HepG2 (cell line): Measurements from ENCODE around the gene SSC5D. TPM values are rescaled to one million over a fixed set of nuclear protein-coding genes. Genes with fewer than 3 reads are reported as not detected.

ENCODE experiments used
- ATAC-seq: fragments of 200-7000 bp; cut with Tn5 transposase; 3 replicates; pipeline ENCODE4 v1.9.1; 2020; ENCODE audit warnings: mild to moderate bottlenecking, moderate library complexity
- BruUV-seq: library from RNA; stranded (reverse); fragments of 400-500 nt; replicated peaks from 2 replicates; lab custom pipeline; 2021; lab: Mats Ljungman, UMichigan
- CTCF ChIA-PET: fragments of 300-600 bp; formaldehyde crosslinking; extraction: SDS; loops from one replicate; lab custom pipeline; 2021; ENCODE audit warnings: low total read pairs, inconsistent platforms, low intra/inter-chr PET ratio; lab: Yijun Ruan, JAX
- POLR2A ChIA-PET: fragments of 350-600 bp; sonication (Branson Sonifier 250); formaldehyde crosslinking; loops from one replicate; lab custom pipeline; 2020; ENCODE audit warnings: antibody characterized with exemption, inconsistent platforms; lab: Yijun Ruan, JAX
- DNase-seq: peaks from one replicate; pipeline ENCODE4 v3.0.0-alpha.2; 2015; ENCODE audit warnings: low spot score
- FAIRE-seq: peaks from 3 replicates; lab custom pipeline; 2011; peaks lifted over from hg19 to GRCh38; lab: Jason Lieb, UNC
- H2AFZ ChIP-seq: one replicate; pipeline ENCODE4 v1.6.1; 2011; ENCODE audit warnings: low read length, inconsistent platforms
- H3K27ac ChIP-seq: fragments of 300-600 bp; 3 replicates; pipeline ENCODE4 v1.8.0; 2011; ENCODE audit warnings: mixed run types, mild to moderate bottlenecking, mixed read lengths, low read length, inconsistent platforms; ENCODE audit not compliant: insufficient read depth; ENCODE audit errors: extremely low read length
- H3K27me3 ChIP-seq, 2 experiments: fragments of 200-600 bp in 1 of 2; 2 replicates in 1 of 2; 3 replicates in 1 of 2; pipeline versions ENCODE4 v1.6.0 to v1.8.0; 2011; ENCODE audit warnings: low read length in 2 of 2, mild to moderate bottlenecking in 2 of 2, moderate library complexity in 2 of 2, inconsistent platforms in 1 of 2; ENCODE audit not compliant: insufficient read depth in 2 of 2, control insufficient read depth in 1 of 2
- H3K36me3 ChIP-seq, 2 experiments: fragments of 200-600 bp in 1 of 2; replicated peaks in 1 of 2; 2 replicates in 1 of 2; 3 replicates in 1 of 2; pipeline versions ENCODE4 v1.5.1 to v1.8.0; 2011; ENCODE audit warnings: low read length in 2 of 2, inconsistent platforms in 1 of 2; ENCODE audit not compliant: insufficient read depth in 2 of 2, control insufficient read depth in 1 of 2
- H3K4me1 ChIP-seq: 2 replicates; pipeline ENCODE4 v1.5.1; 2012; ENCODE audit warnings: low read length, inconsistent platforms; ENCODE audit not compliant: insufficient read depth
- H3K4me2 ChIP-seq: 2 replicates; pipeline ENCODE4 v1.6.0; 2011; ENCODE audit warnings: low read depth, low read length, inconsistent platforms
- H3K4me3 ChIP-seq, 3 experiments: fragments of 200-600 bp in 1 of 3; sonication (generic), shearing (Covaris generic) in 1 of 3; replicated peaks in 1 of 3; 2 replicates each; pipeline ENCODE4 v1.5.1; 2011 to 2016; ENCODE audit warnings: low read length in 3 of 3, inconsistent platforms in 2 of 3, low read depth in 2 of 3, mild to moderate bottlenecking in 2 of 3, control low read depth in 1 of 3, mixed read lengths in 1 of 3; ENCODE audit not compliant: insufficient read depth in 1 of 3
- H3K79me2 ChIP-seq: one replicate; pipeline ENCODE4 v1.6.1; 2011; ENCODE audit warnings: low read length, inconsistent platforms; ENCODE audit not compliant: insufficient read depth
- H3K9ac ChIP-seq: 2 replicates; pipeline ENCODE4 v1.6.0; 2011; ENCODE audit warnings: mild to moderate bottlenecking, low read depth, low read length, inconsistent platforms; ENCODE audit not compliant: insufficient read depth
- H3K9me3 ChIP-seq: 2 replicates; pipeline ENCODE4 v1.5.1; 2012; ENCODE audit warnings: mild to moderate bottlenecking, low read length
- H4K20me1 ChIP-seq: 2 replicates; pipeline ENCODE4 v1.6.0; 2011; ENCODE audit warnings: inconsistent platforms, mild to moderate bottlenecking, low read length, moderate library complexity; ENCODE audit not compliant: insufficient read depth
- AGO2 ChIP-seq: fragments of 200-400 bp; formaldehyde crosslinking; optimal IDR thresholded peaks from 2 replicates; pipeline ENCODE3; 2017; ENCODE audit warnings: mild to moderate bottlenecking, low read depth, low read length, moderate library complexity
- GABPB1 ChIP-seq: IDR thresholded peaks from 2 replicates; pipeline ENCODE4 v1.6.1; 2016; ENCODE audit warnings: mild to moderate bottlenecking, missing genetic modification reagents, moderate library complexity, missing compliant biosample characterization
- PATZ1 ChIP-seq: sonication (generic); formaldehyde crosslinking; IDR thresholded peaks from 2 replicates; pipeline ENCODE4 v1.4.0; 2020; ENCODE audit warnings: missing genetic modification reagents
- RBFOX2 ChIP-seq: fragments of 200-400 bp; formaldehyde crosslinking; IDR thresholded peaks from 2 replicates; pipeline ENCODE4 v1.6.1; 2017; ENCODE audit warnings: low read depth, mild to moderate bottlenecking, low read length
- RNF2 ChIP-seq: fragments of 450-650 bp; conservative IDR thresholded peaks from 2 replicates; pipeline ENCODE4 v1.6.1; 2016; ENCODE audit warnings: low read depth
- TBL1XR1 ChIP-seq: fragments of 150-350 bp; IDR thresholded peaks from 2 replicates; pipeline ENCODE4 v1.6.1; 2014; ENCODE audit warnings: borderline replicate concordance, low read length; ENCODE audit not compliant: partially characterized antibody
- ZNF687 ChIP-seq: sonication (generic); formaldehyde crosslinking; IDR thresholded peaks from 2 replicates; pipeline ENCODE4 v1.5.1; 2020; ENCODE audit warnings: mild to moderate bottlenecking, missing genetic modification reagents, moderate library complexity
- WGBS: methylation state at CpG from one replicate; pipeline ENCODE4 v1.1.6; 2017; ENCODE audit warnings: low lambda C conversion rate; 5-methylcytosine and 5-hydroxymethylcytosine counted together
- in situ Hi-C: cut with HindIII; loops from 2 replicates; pipeline ENCODE4 v1.10.0; 2017; ENCODE audit warnings: low pct_unique_long_range_greater_than_20kb; ENCODE audit not compliant: extremely low pct_ligation_motif_present
- intact Hi-C: fragments of 100-400 bp; cut with micrococcal nuclease; formaldehyde crosslinking; loops from one replicate; pipeline ENCODE4 v1.10.0; 2022; ENCODE audit not compliant: unreplicated experiment
- polyA plus RNA-seq, 8 experiments: library from polyadenylated mRNA; depleted of rRNA in 3 of 8; stranded (reverse) in 7 of 8; unstranded in 1 of 8; fragments of >200 nt; fragmentation: Illumina TruSeq in 4 of 8; extraction: Trizol in 4 of 8; gene quantifications; 2 replicates each; pipeline versions ENCODE4 v1.2.1 to v1.2.3, GENCODE V29; 2011 to 2016; ENCODE audit warnings: low read depth in 4 of 8, missing spikeins in 1 of 8, mixed read lengths in 1 of 8; ENCODE audit not compliant: insufficient read depth in 1 of 8
- total RNA-seq, 5 experiments: library from RNA; depleted of rRNA; stranded (reverse); fragments of >200 nt; fragmentation: Illumina TruSeq; extraction: Trizol; gene quantifications; 2 replicates each; pipeline ENCODE4 v1.2.3, GENCODE V29; 2016; ENCODE audit warnings: low read depth in 1 of 5

Gene SSC5D
- total and polyA plus RNA-seq, 2 of the 13 experiments (the other 11 are each of a cell fraction or from before 2014, with no cell fraction given), result not detected

GRCh38 chr19:55541091-55541490 lies 52.9 kb downstream of the SSC5D start:
- Histone ChIP-seq H3K79me2 (no peaks in the 10 kb centered on the region), H3K27me3 (no peaks in the 10 kb centered on the region; a peak in 2 of 5 replicates), H3K4me1 (peaks cover 40% of the 10 kb centered on the region), H3K36me3 (no peaks in the 10 kb centered on the region), H3K27ac (no peak overlapping the region), H3K9me3 (no peaks in the 10 kb centered on the region), H3K9ac (no peak overlapping the region), H2AFZ (no peak overlapping the region), H3K4me2 (no peak overlapping the region), H3K4me3 (no peak overlapping the region), H4K20me1 (no peaks in the 10 kb centered on the region)
- in situ Hi-C loops, result no loop called here
- no TSS peak for BruUV-seq
- ATAC-seq, result no peak
- no CpG with 5 or more reads among the region's 19 CpGs for WGBS
- POLR2A ChIA-PET, result interaction anchor here (1.1 kb wide), 1 partner anchor 9 kb away, joined by 3 read pairs; no protein-coding TSS in a partner anchor
- CTCF ChIA-PET, result no interaction called here
- TF ChIP-seq AGO2, result peak; percentile 44
- TF ChIP-seq ZNF687 (CRISPR knock-in tag), result peak; percentile 21; the same call in 1 of the 2 replicates
- TF ChIP-seq GABPB1 (CRISPR knock-in tag), result 0 out of 2 replicates have a peak, but pooled peaks have one; percentile 10
- peak; percentile 40; the same call in 1 of the 2 replicates for TF ChIP-seq RBFOX2
- no peak for TF ChIP-seq RNF2
- no peak for TF ChIP-seq PATZ1 (CRISPR knock-in tag)
- TF ChIP-seq TBL1XR1, result no peak
- no peak for DNase-seq
- no peak for FAIRE-seq
- intact Hi-C loops, result no loop called here
